Astrocyte (in vitro differentiated cells and primary cell): ENCODE data around the gene LIPE.

ENCODE experiments used
- CTCF ChIP-seq: IDR thresholded peaks from 2 replicates; pipeline ENCODE4 v1.5.1; 2011; ENCODE audit warnings: low read depth, mild to moderate bottlenecking, inconsistent platforms, low read length, moderate library complexity; ENCODE audit not compliant: insufficient read depth
- EZH2 ChIP-seq: IDR thresholded peaks from 2 replicates; pipeline ENCODE4 v1.6.1; 2012; ENCODE audit warnings: mild to moderate bottlenecking, low read length, inconsistent platforms; ENCODE audit not compliant: insufficient read depth

- TF ChIP-seq CTCF (no peak), EZH2 (no peak)
Measured at GRCh38 chr19:42369433-42370067, 57.6 kb downstream of the LIPE start.
